M059J (cell line): Measurements from ENCODE around the gene LAMB3. TPM values are rescaled to one million over a fixed set of nuclear protein-coding genes. Genes with fewer than 3 reads are reported as not detected.

Experiments used
- DNase-seq: peaks from one replicate; pipeline ENCODE4 v3.0.0-alpha.2; 2012; ENCODE audit warnings: low read depth
- total RNA-seq: library from RNA; depleted of rRNA; stranded (reverse); fragments of >200 nt; shearing (Covaris generic); gene quantifications from 2 replicates; pipeline ENCODE4 v1.2.3, GENCODE V29; 2014; rRNA removed

The LAMB3 gene
- total RNA-seq, 1 experiment from 2014 or later = 62.2 TPM

DNA sequence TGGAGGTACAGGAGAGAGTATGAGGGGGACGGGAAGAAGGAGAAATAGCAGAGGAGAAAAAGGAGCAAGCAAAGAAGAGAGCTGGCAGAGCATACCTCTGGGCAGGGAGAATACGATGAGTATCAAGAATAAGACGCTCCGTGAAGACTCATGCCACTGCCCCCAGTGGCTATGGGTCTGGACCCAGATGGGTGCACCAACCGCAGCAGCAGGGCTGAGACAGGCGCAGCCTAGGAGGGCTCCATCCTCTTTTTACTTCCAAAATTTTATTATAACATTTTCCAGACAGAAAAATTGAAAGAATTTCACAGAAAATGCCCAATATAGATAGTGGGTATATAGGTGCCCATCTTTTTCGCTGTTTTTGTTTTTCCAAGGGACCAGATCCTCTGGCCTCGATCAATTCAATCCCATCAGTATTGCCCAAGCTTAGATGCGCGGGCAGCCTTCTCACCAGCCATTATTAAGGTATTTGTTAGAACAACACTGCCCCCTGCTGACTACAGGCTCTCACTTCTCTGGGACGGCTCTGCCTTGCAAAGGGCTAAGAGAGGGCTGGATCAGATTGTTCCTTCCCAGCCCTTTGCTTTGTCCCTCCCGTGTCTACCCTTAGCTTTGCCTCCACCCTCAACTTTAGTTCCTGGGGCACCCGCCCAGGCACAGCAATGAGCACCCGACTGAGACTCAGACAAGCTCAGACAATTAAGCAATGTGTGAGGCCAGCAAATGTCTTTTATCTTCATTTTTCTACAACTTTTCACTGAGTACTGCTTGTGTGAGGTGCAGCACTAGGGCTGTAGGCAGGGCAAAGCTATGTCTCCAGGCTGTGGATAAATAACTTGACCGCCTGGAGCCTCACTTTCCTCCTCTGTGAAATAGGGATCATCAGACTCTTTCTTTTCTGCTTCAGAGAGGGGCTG, 86.2 kb downstream of the LAMB3 start:
- peak; percentile 85 for DNase-seq

Other genes starting within 250 kb of the LAMB3 start
- 3.0 and 4.5 TPM in 2 replicates for gene CAMK1G, start 68.7 kb downstream of the LAMB3 start, total RNA-seq
- 267 and 322 TPM in 2 replicates for gene G0S2, start 23.0 kb upstream of the LAMB3 start, total RNA-seq
- gene HSD11B1, start 52.4 kb upstream of the LAMB3 start, total RNA-seq = 1.9 and 4.3 TPM in 2 replicates
- gene TRAF3IP3, start 103.6 kb upstream of the LAMB3 start, total RNA-seq = not detected in 2 replicates
- 4.0 and 5.7 TPM in 2 replicates for gene C1orf74, start 132.1 kb upstream of the LAMB3 start, total RNA-seq
- 0.39 and 0.47 TPM in 2 replicates for gene IRF6, start 153.7 kb upstream of the LAMB3 start, total RNA-seq
- gene UTP25, start 175.5 kb upstream of the LAMB3 start, total RNA-seq = 5.9 and 7.8 TPM in 2 replicates